ENCODE results near the gene GPT2. TPM values are rescaled to one million over a fixed set of nuclear protein-coding genes. Genes with fewer than 3 reads are reported as not detected.

The GPT2 gene
- polyA plus RNA-seq, 1 experiment: 18.5 TPM

GRCh38 chr16:46973996-46974324, 89.8 kb downstream of the GPT2 start:
- no peak for TF ChIP-seq CTCF (IDR thresholded peaks at IDR 0.05; ENCODE audit: low read depth, low read length)
- Histone ChIP-seq H3K4me3 (ENCODE audit: low read depth, low read length) (peak overlapping the region; percentile 83), H3K27ac (ENCODE audit: low read depth, low read length) (peak overlapping the region; percentile 88), H3K27me3 (ENCODE audit: control insufficient read depth, insufficient read depth, low read length) (no peaks in the 10 kb centered on the region), H3K9me3 (ENCODE audit: control insufficient read depth, insufficient read depth, low read length) (no peaks in the 10 kb centered on the region; the same call in 1 of the 2 replicates)
- DNase-seq (ENCODE audit: low read depth, low spot score): no peak
- ChIA-PET POLR2A (interaction anchor here (1.1 kb wide), 1 partner anchor 184 kb away, joined by 3 read pairs; no protein-coding TSS in a partner anchor), CTCF (interaction anchor here (1.0 to 2.1 kb wide), 4 partner anchors 44 to 1191 kb away, joined by 3 to 9 read pairs (median 4); no protein-coding TSS in a partner anchor)

- DNase-seq (ENCODE audit: low read depth, low spot score): no peak
- ChIA-PET POLR2A (no interaction called here), CTCF (interaction anchor here (1.2 kb wide), 2 partner anchors 44 to 64 kb away, joined by 3 to 5 read pairs; no protein-coding TSS in a partner anchor)
These were observed 90.2 kb downstream of the GPT2 start for GRCh38 chr16:46974352-46974751.

GRCh38 chr16:46975165-46975564, 91.0 kb downstream of the GPT2 start:
- Histone ChIP-seq H3K4me3 (ENCODE audit: low read depth, low read length) (no peak overlapping the region), H3K27me3 (ENCODE audit: control insufficient read depth, insufficient read depth, low read length) (no peaks in the 10 kb centered on the region), H3K27ac (ENCODE audit: low read depth, low read length) (no peak overlapping the region), H3K9me3 (ENCODE audit: control insufficient read depth, insufficient read depth, low read length) (no peaks in the 10 kb centered on the region; the same call in 1 of the 2 replicates)
- ChIA-PET CTCF (interaction anchor here (1.2 kb wide), 1 partner anchor 63 kb away, joined by 5 read pairs; no protein-coding TSS in a partner anchor), POLR2A (no interaction called here)
- TF ChIP-seq CTCF (IDR thresholded peaks at IDR 0.05; ENCODE audit: low read depth, low read length): no peak
- no peak for DNase-seq (ENCODE audit: low read depth, low spot score)

More at GRCh38 chr16:46974352-46974751, 90.2 kb downstream of the GPT2 start:
- H3K9me3 ChIP-seq (ENCODE audit: control insufficient read depth, insufficient read depth, low read length): no peaks in the 10 kb centered on the region; the same call in 1 of the 2 replicates
- H3K4me3 ChIP-seq (ENCODE audit: low read depth, low read length): peak overlapping the region; percentile 83; the same call in 1 of the 2 replicates
- H3K27ac ChIP-seq (ENCODE audit: low read depth, low read length): no peak overlapping the region
- no peak for TF ChIP-seq CTCF (IDR thresholded peaks at IDR 0.05; ENCODE audit: low read depth, low read length)
- H3K27me3 ChIP-seq (ENCODE audit: control insufficient read depth, insufficient read depth, low read length): no peaks in the 10 kb centered on the region

- CTCF ChIA-PET: interaction anchor here (0.6 kb wide), 1 partner anchor 43 kb away, joined by 3 read pairs; no protein-coding TSS in a partner anchor
These were observed 91.8 kb downstream of the GPT2 start for GRCh38 chr16:46975908-46976470.

More at GRCh38 chr16:46975908-46976470, 91.8 kb downstream of the GPT2 start:
- Histone ChIP-seq H3K27ac (ENCODE audit: low read depth, low read length) (no peak overlapping the region), H3K4me3 (ENCODE audit: low read depth, low read length) (no peak overlapping the region), H3K27me3 (ENCODE audit: control insufficient read depth, insufficient read depth, low read length) (no peaks in the 10 kb centered on the region), H3K9me3 (ENCODE audit: control insufficient read depth, insufficient read depth, low read length) (no peaks in the 10 kb centered on the region; the same call in 1 of the 2 replicates)
- POLR2A ChIA-PET: no interaction called here
- DNase-seq (ENCODE audit: low read depth, low spot score): no peak
- TF ChIP-seq CTCF (IDR thresholded peaks at IDR 0.05; ENCODE audit: low read depth, low read length): no peak

Data from AG04450 (cell line).